Neuron (in vitro differentiated cells): ENCODE data around the gene SYK.
"Not testable (repeated sequence)": the region's sequence is repeated elsewhere in the genome, so short reads cannot be mapped to it uniquely, and the experiment has no call there.

Experiments
- H2AFZ ChIP-seq: one replicate; pipeline ENCODE4 v1.6.1; 2013; ENCODE audit warnings: low read depth, mild to moderate bottlenecking, inconsistent platforms, low read length, moderate library complexity
- H3K27me3 ChIP-seq: one replicate; pipeline ENCODE4 v1.6.1; 2013; ENCODE audit warnings: low read length; ENCODE audit not compliant: insufficient read depth
- H3K36me3 ChIP-seq: one replicate; pipeline ENCODE4 v1.6.1; 2013; ENCODE audit warnings: low read length; ENCODE audit not compliant: insufficient read depth
- H3K4me1 ChIP-seq: one replicate; pipeline ENCODE4 v1.6.1; 2013; ENCODE audit warnings: low read length; ENCODE audit not compliant: insufficient read depth
- H3K4me3 ChIP-seq: 2 replicates; pipeline ENCODE4 v1.5.1; 2013; ENCODE audit warnings: mild to moderate bottlenecking, low read length, moderate library complexity
- H3K9me3 ChIP-seq: one replicate; pipeline ENCODE4 v1.6.1; 2013; ENCODE audit warnings: low read length

SYK gene

GRCh38 chr9:90818279-90818678, 16.7 kb downstream of the SYK start:
- H3K9me3 ChIP-seq, result no peaks in the 10 kb centered on the region
- H3K36me3 ChIP-seq, result no peaks in the 10 kb centered on the region
- H3K4me3 ChIP-seq, result no peak overlapping the region
- no peak overlapping the region for H2AFZ ChIP-seq
- H3K4me1 ChIP-seq, result no peaks in the 10 kb centered on the region
- H3K27me3 ChIP-seq, result no peaks in the 10 kb centered on the region

GRCh38 chr9:90820406-90820805, 18.8 kb downstream of the SYK start:
- not testable (repeated sequence) for H3K4me3 ChIP-seq, H3K4me1 ChIP-seq, H3K36me3 ChIP-seq, H3K9me3 ChIP-seq, H3K27me3 ChIP-seq, H2AFZ ChIP-seq

GRCh38 chr9:90821236-90821635, 19.6 kb downstream of the SYK start:
- H3K27me3 ChIP-seq, H3K4me3 ChIP-seq, H3K9me3 ChIP-seq, H3K36me3 ChIP-seq, H3K4me1 ChIP-seq, H2AFZ ChIP-seq: not testable (repeated sequence)

- Histone ChIP-seq H3K36me3 (no peaks in the 10 kb centered on the region), H3K27me3 (no peaks in the 10 kb centered on the region), H3K4me3 (no peak overlapping the region), H3K4me1 (no peaks in the 10 kb centered on the region), H3K9me3 (no peaks in the 10 kb centered on the region), H2AFZ (no peak overlapping the region)
These were observed 20.1 kb downstream of the SYK start for GRCh38 chr9:90821697-90822096.

- Histone ChIP-seq H3K9me3 (no peaks in the 10 kb centered on the region), H3K4me1 (no peaks in the 10 kb centered on the region), H2AFZ (no peak overlapping the region), H3K27me3 (no peaks in the 10 kb centered on the region), H3K4me3 (no peak overlapping the region), H3K36me3 (no peaks in the 10 kb centered on the region)
These were observed 21.2 kb downstream of the SYK start for GRCh38 chr9:90822866-90823265.

GRCh38 chr9:90825586-90825985, 24.0 kb downstream of the SYK start:
- Histone ChIP-seq H3K4me3 (no peak overlapping the region), H3K4me1 (no peaks in the 10 kb centered on the region), H3K27me3 (no peaks in the 10 kb centered on the region), H2AFZ (no peak overlapping the region), H3K36me3 (no peaks in the 10 kb centered on the region), H3K9me3 (no peaks in the 10 kb centered on the region)

GRCh38 chr9:90826326-90827020, 24.9 kb downstream of the SYK start:
- no peaks in the 10 kb centered on the region for H3K9me3 ChIP-seq
- no peaks in the 10 kb centered on the region for H3K4me1 ChIP-seq
- H3K36me3 ChIP-seq, result no peaks in the 10 kb centered on the region
- H2AFZ ChIP-seq, result no peak overlapping the region
- no peak overlapping the region for H3K4me3 ChIP-seq
- no peaks in the 10 kb centered on the region for H3K27me3 ChIP-seq

- Histone ChIP-seq H3K9me3 (no peaks in the 10 kb centered on the region), H3K4me1 (no peaks in the 10 kb centered on the region), H3K4me3 (no peak overlapping the region), H3K27me3 (no peaks in the 10 kb centered on the region), H2AFZ (no peak overlapping the region), H3K36me3 (no peaks in the 10 kb centered on the region)
These were observed 25.7 kb downstream of the SYK start for GRCh38 chr9:90827181-90827871.

- Histone ChIP-seq H3K4me1 (no peaks in the 10 kb centered on the region), H3K4me3 (no peak overlapping the region), H3K36me3 (no peaks in the 10 kb centered on the region), H2AFZ (no peak overlapping the region), H3K27me3 (no peaks in the 10 kb centered on the region), H3K9me3 (no peaks in the 10 kb centered on the region)
These were observed 28.4 kb downstream of the SYK start for GRCh38 chr9:90830051-90830450.

GRCh38 chr9:90830977-90831376, 29.4 kb downstream of the SYK start:
- Histone ChIP-seq H3K36me3 (no peaks in the 10 kb centered on the region), H3K9me3 (no peaks in the 10 kb centered on the region), H3K27me3 (no peaks in the 10 kb centered on the region), H3K4me1 (no peaks in the 10 kb centered on the region), H3K4me3 (no peak overlapping the region), H2AFZ (no peak overlapping the region)

GRCh38 chr9:90832261-90832660, 30.6 kb downstream of the SYK start:
- no peak overlapping the region for H3K4me3 ChIP-seq
- no peaks in the 10 kb centered on the region for H3K4me1 ChIP-seq
- H3K9me3 ChIP-seq, result no peaks in the 10 kb centered on the region
- H3K36me3 ChIP-seq, result no peaks in the 10 kb centered on the region
- no peak overlapping the region for H2AFZ ChIP-seq
- H3K27me3 ChIP-seq, result no peaks in the 10 kb centered on the region

GRCh38 chr9:90834828-90835595, 33.4 kb downstream of the SYK start:
- Histone ChIP-seq H3K4me3 (no peak overlapping the region), H3K4me1 (no peaks in the 10 kb centered on the region), H2AFZ (no peak overlapping the region), H3K27me3 (no peaks in the 10 kb centered on the region), H3K9me3 (no peaks in the 10 kb centered on the region), H3K36me3 (no peaks in the 10 kb centered on the region)

- no peaks in the 10 kb centered on the region for H3K4me1 ChIP-seq
These were observed 34.9 kb downstream of the SYK start for GRCh38 chr9:90836411-90837080.

More at GRCh38 chr9:90836411-90837080, 34.9 kb downstream of the SYK start:
- Histone ChIP-seq H2AFZ (no peak overlapping the region), H3K9me3 (no peaks in the 10 kb centered on the region), H3K36me3 (no peaks in the 10 kb centered on the region), H3K4me3 (no peak overlapping the region), H3K27me3 (no peaks in the 10 kb centered on the region)
